D721Med (cell line): ENCODE results near the gene NOB1.

Experiments
- DNase-seq: peaks from one replicate; pipeline ENCODE4 v3.0.0; 2011; ENCODE audit warnings: low spot score; ENCODE audit not compliant: insufficient read length
- FAIRE-seq: peaks from 2 replicates; lab custom pipeline; 2011; peaks lifted over from hg19 to GRCh38; lab: Jason Lieb, UNC
- TF ChIP-seq, protein P1 (sequence below): IDR thresholded peaks from 2 replicates; pipeline ENCODE4 v1.5.1; 2012; ENCODE audit warnings: mild to moderate bottlenecking, control low read depth; ENCODE audit not compliant: insufficient read depth; ENCODE audit errors: missing control alignments

NOB1 gene

DNA sequence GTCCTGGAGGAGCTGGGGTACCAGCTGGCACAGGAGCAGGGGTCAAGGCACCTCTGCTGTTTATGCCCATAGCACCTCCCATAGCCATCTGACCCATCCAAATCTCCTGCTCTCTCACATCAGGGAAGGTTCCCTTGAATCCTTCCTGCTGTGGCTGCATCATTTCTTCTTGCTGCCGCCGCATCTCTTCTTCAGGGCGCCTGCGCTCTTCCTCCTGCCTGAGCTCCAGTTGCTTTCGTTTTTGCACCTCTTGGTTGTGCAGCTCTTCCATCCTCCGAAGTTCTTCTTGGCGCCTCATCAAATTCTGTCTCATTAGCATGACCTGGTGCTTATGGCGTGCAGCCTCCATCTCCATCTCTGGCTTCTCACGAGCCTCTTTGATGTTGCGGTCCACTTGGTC, 2.0 kb upstream of the NOB1 start:
- DNase-seq: no peak
- TF ChIP-seq, protein P1, sequence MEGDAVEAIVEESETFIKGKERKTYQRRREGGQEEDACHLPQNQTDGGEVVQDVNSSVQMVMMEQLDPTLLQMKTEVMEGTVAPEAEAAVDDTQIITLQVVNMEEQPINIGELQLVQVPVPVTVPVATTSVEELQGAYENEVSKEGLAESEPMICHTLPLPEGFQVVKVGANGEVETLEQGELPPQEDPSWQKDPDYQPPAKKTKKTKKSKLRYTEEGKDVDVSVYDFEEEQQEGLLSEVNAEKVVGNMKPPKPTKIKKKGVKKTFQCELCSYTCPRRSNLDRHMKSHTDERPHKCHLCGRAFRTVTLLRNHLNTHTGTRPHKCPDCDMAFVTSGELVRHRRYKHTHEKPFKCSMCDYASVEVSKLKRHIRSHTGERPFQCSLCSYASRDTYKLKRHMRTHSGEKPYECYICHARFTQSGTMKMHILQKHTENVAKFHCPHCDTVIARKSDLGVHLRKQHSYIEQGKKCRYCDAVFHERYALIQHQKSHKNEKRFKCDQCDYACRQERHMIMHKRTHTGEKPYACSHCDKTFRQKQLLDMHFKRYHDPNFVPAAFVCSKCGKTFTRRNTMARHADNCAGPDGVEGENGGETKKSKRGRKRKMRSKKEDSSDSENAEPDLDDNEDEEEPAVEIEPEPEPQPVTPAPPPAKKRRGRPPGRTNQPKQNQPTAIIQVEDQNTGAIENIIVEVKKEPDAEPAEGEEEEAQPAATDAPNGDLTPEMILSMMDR: no peak
- FAIRE-seq: no peak

DNA sequence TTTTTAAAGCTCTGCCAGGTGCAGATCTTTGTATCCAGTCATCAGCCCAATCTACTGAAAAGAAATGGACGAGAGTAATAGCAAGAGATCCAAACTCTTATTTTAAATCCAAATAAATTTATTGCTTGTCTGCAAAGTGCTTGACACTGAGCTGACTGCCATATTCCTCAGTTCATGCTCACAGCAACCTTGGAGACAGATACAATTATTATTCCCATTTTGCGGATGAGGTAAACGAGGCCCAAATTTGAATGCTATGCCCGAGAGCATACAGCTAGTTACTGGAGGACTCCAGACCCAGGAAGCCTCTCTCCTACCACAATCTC, 620 bp downstream of the NOB1 start:
- DNase-seq (no peak), FAIRE-seq (no peak)
- TF ChIP-seq, protein P1: no peak

DNA sequence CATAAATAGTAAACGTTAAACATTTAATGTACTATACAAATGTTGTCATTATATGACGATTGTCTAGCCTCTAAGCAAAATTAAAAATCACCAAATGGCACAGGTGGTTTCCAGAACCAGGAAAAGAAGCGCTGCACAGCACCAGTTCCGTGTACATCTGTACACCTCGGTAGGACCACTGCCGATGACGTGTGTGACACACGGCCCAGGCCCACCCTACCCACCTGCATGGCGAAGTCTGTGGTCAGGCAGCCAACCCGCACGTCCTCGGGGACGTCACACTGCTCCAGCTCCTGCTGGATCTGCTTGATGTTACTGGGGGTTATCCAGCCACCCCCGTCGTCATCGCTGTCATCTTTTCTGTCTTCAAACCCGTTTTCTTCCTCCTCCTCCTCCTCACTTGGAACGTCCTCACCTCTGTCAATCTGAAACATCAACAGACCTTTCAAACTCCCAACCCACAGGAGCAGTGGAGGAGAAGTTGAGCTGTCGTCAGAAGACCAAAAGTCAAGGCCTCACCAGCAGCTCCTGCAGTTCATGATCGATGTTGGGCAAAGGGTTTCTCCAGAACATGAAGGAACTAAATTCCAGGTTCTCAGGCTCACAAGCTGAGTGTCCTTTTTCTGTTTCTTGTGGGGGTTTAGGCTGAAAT, 5.9 kb downstream of the NOB1 start:
- TF ChIP-seq, protein P1: no peak
- no peak for DNase-seq
- FAIRE-seq: no peak

DNA sequence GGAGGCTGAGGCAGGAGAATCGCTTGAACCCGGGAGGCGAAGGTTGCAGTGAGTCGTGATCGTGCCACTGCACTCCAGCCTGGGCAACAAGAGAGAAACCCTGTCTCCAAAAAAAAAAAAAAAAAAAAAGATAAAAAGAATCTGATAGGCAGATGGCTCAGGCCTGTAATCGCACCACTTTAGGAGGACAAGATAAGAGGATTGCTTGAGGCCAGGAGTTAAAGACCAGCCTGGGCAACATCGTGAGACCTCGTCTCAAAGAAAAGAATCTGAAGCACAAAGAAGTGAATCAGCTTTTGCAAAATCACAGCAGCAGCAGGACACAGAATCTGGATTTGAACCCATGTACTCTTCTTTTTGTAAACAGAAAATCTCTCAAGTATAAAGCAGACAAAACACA, 7.6 kb downstream of the NOB1 start:
- DNase-seq: no peak
- TF ChIP-seq, protein P1: no peak
- no peak for FAIRE-seq

DNA sequence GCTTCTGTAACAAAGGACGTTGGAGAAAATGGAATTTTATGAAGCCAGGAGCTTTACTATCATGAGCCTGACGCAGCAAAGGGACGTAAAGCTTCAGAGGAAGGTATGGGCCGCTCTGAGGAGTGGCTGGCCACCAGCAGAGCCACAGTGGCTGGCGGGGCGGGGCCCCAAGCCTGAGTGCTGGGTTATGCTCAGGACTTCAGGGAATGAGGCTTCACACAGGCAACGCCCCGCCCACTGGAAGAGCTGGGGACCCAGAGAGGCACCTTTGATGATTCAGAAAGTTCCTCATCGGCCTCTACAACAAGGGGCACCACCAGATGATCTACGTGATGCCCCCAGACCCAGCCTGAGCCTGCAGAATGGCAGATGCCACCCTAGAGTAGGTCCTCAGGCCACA, 8.8 kb downstream of the NOB1 start:
- TF ChIP-seq, protein P1: no peak
- FAIRE-seq (no peak), DNase-seq (no peak)

DNA sequence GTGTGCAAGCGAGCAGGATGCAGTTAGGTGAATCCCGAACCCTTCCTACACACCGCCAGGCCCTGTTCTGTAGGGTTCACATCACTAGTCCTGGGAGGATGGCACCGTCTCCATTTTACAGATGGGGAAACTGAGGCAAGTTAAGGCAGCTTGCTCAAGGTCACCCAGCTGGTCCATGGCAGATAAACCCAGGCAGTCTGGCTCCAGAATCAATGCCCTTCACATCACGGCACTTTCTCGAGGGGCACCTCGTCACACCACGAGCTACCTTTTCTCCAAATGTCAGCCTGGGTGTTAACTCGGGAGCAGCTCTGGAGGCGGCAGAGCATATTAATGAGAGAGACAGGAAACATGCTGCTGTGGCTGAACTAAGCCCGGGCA, 9.5 kb downstream of the NOB1 start:
- FAIRE-seq (no peak), DNase-seq (no peak)
- TF ChIP-seq, protein P1: no peak

DNA sequence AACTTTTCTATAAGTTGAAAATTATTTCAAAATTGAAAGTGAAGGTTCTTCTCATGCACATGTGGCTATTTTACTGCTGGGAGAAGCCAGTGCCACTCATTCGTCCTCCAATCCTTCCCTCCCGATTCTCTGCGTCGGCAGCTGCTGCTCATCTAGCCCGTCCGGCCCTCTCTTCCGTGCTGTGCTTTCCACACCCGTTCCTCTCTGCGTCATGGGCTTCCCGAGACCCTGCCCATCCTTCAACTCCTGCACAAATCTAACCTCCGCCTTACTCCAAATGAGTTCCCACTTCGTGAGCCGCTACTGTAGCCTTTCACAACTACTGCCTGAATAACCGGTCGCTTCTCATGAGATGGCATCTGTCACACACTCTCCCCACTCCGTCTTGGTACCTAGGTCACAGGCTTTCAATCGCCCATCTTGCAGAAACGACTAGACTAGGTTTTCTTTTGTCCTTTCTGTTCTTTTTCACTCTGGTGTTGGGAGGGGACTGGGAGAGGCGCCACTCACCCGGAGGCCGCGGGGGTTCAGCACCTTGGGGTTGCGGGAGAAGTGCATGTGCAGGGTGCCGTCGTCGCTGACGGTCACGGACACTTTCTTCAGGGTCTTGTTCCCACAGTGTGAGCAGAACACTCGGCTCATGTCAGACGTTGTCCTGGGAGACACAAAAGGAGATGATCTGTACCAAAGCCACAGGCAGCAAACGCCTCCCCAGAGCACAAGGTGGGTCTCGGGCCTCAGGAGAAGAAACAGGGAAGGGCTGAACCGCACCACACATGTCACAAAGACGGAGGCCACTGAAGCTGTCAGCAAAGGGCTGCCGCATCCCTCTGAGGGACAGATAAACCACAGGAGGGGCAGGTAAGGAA, 10.1 kb downstream of the NOB1 start:
- FAIRE-seq (no peak), DNase-seq (no peak)
- TF ChIP-seq, protein P1: no peak
